ENCODE results near the gene GXYLT2. TPM values are rescaled to one million over a fixed set of nuclear protein-coding genes. Genes with fewer than 3 reads are reported as not detected.
"Not testable (repeated sequence)": the region's sequence is repeated elsewhere in the genome, so short reads cannot be mapped to it uniquely, and the experiment has no call there.

The GXYLT2 gene
- total RNA-seq, 4 donors from 2014 or later, result 0.31 to 0.94 (median 0.38) TPM; not detected in 1

GRCh38 chr3:72916250-72916649 lies 28.4 kb downstream of the GXYLT2 start:
- in situ Hi-C loops (cut with MboI; ENCODE audit: low sequenced_read_pairs in 4 of 4), result no loop called here
- Histone ChIP-seq H3K27me3 (no peaks in the 10 kb centered on the region), H3K9me3 (no peaks in the 10 kb centered on the region), H3K4me3 (no peak overlapping the region), H3K4me1 (no peaks in the 10 kb centered on the region), H3K36me3 (no peaks in the 10 kb centered on the region), H3K27ac (no peak overlapping the region)
- DNase-seq (no peak), ATAC-seq (no peak)
- TF ChIP-seq POLR2A (IDR thresholded peaks at IDR 0.05), result no peak
- TF ChIP-seq, protein P1, sequence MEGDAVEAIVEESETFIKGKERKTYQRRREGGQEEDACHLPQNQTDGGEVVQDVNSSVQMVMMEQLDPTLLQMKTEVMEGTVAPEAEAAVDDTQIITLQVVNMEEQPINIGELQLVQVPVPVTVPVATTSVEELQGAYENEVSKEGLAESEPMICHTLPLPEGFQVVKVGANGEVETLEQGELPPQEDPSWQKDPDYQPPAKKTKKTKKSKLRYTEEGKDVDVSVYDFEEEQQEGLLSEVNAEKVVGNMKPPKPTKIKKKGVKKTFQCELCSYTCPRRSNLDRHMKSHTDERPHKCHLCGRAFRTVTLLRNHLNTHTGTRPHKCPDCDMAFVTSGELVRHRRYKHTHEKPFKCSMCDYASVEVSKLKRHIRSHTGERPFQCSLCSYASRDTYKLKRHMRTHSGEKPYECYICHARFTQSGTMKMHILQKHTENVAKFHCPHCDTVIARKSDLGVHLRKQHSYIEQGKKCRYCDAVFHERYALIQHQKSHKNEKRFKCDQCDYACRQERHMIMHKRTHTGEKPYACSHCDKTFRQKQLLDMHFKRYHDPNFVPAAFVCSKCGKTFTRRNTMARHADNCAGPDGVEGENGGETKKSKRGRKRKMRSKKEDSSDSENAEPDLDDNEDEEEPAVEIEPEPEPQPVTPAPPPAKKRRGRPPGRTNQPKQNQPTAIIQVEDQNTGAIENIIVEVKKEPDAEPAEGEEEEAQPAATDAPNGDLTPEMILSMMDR (IDR thresholded peaks at IDR 0.05 in 4 of 5, conservative IDR thresholded peaks at IDR 0.05 in 1 of 5), result no peak
- intact Hi-C loops (cut with DNase I; ENCODE audit: low total_unique reads), result no loop called here

- Histone ChIP-seq H3K9me3 (no peaks in the 10 kb centered on the region), H3K4me1 (no peaks in the 10 kb centered on the region), H3K36me3 (no peaks in the 10 kb centered on the region), H3K27ac (no peak overlapping the region), H3K27me3 (no peaks in the 10 kb centered on the region), H3K4me3 (no peak overlapping the region)
- no peak for DNase-seq
- in situ Hi-C loops (cut with MboI; ENCODE audit: low sequenced_read_pairs in 4 of 4) (no loop called here), intact Hi-C loops (cut with DNase I; ENCODE audit: low total_unique reads) (no loop called here)
- no peak for ATAC-seq
- TF ChIP-seq, protein P1 (IDR thresholded peaks at IDR 0.05 in 4 of 5, conservative IDR thresholded peaks at IDR 0.05 in 1 of 5), result no peak
- TF ChIP-seq POLR2A (IDR thresholded peaks at IDR 0.05), result no peak
Measured at GRCh38 chr3:72919520-72919919, 31.7 kb downstream of the GXYLT2 start.

GRCh38 chr3:72924055-72924454 lies 36.2 kb downstream of the GXYLT2 start:
- Histone ChIP-seq H3K27ac (no peak overlapping the region), H3K27me3 (no peaks in the 10 kb centered on the region), H3K4me1 (no peaks in the 10 kb centered on the region), H3K9me3 (no peaks in the 10 kb centered on the region), H3K36me3 (no peaks in the 10 kb centered on the region), H3K4me3 (no peak overlapping the region)
- intact Hi-C loops (cut with DNase I; ENCODE audit: low total_unique reads), result no loop called here
- in situ Hi-C loops (cut with MboI; ENCODE audit: low sequenced_read_pairs in 4 of 4), result no loop called here
- no peak for DNase-seq
- no peak for ATAC-seq
- TF ChIP-seq POLR2A (IDR thresholded peaks at IDR 0.05), result no peak
- TF ChIP-seq, protein P1 (IDR thresholded peaks at IDR 0.05 in 4 of 5, conservative IDR thresholded peaks at IDR 0.05 in 1 of 5), result no peak

GRCh38 chr3:72928781-72929735 lies 41.2 kb downstream of the GXYLT2 start:
- intact Hi-C loops (cut with DNase I; ENCODE audit: low total_unique reads); DNase-seq; H3K4me1 ChIP-seq; H3K36me3 ChIP-seq; ATAC-seq; H3K27ac ChIP-seq; H3K9me3 ChIP-seq; H3K4me3 ChIP-seq; H3K27me3 ChIP-seq: not testable (repeated sequence)
- in situ Hi-C loops (cut with MboI; ENCODE audit: low sequenced_read_pairs in 4 of 4), result loop anchor here in 1 of 4 donors (25.0 kb wide), 1 partner anchor 133 kb away; the partner anchor contains the start of gene EBLN2

DNA sequence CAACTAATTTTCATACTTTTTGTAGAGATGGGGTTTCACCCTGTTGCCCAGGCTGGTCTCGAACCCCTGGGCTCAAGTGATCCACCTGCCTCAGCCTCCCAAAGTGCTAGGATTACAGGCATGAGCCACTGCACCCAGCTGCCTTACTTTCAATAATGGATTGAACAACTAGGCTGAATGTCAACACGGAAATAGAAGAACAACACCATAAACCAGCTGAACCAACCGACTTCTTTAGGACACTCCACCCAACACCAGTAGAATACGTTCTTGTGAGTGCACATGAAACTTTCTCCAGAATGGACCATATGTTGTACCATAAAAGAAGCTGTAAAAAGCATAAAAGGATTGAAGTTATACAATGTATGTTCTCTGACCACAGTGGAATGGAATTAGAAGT lies 42.9 kb downstream of the GXYLT2 start:
- intact Hi-C loops (cut with DNase I; ENCODE audit: low total_unique reads), result loop anchor here (10.0 kb wide), 1 partner anchor 154 kb away; no protein-coding TSS in a partner anchor

More for the DNA sequence above, 42.9 kb downstream of the GXYLT2 start:
- Histone ChIP-seq H3K4me3 (no peak overlapping the region), H3K27ac (no peak overlapping the region), H3K9me3 (no peaks in the 10 kb centered on the region), H3K36me3 (no peaks in the 10 kb centered on the region), H3K4me1 (no peaks in the 10 kb centered on the region), H3K27me3 (no peaks in the 10 kb centered on the region)
- ATAC-seq (no peak), DNase-seq (no peak)
- no peak for TF ChIP-seq POLR2A (IDR thresholded peaks at IDR 0.05)
- TF ChIP-seq, protein P1 (IDR thresholded peaks at IDR 0.05 in 4 of 5, conservative IDR thresholded peaks at IDR 0.05 in 1 of 5), result no peak
- in situ Hi-C loops (cut with MboI; ENCODE audit: low sequenced_read_pairs in 4 of 4), result loop anchor here in 2 of 4 donors (10.0 to 25.0 kb wide), 2 partner anchors 124 to 132 kb away; partner anchors contain the start of gene EBLN2 (in 1 of the 2)
